GM23248 (cell line): ENCODE results near the gene TGM6. TPM values are rescaled to one million over a fixed set of nuclear protein-coding genes. Genes with fewer than 3 reads are reported as not detected.

Source experiments
- DNase-seq: peaks from one replicate; pipeline ENCODE4 v3.0.0-alpha.2; 2015
- H2AFZ ChIP-seq: fragments of 200-600 bp; sonication (generic); 2 replicates; pipeline ENCODE4 v1.6.1; 2016; ENCODE audit warnings: antibody characterized with exemption
- H3F3A ChIP-seq: fragments of 200-600 bp; sonication (generic); 2 replicates; pipeline ENCODE4 v1.6.1; 2016; ENCODE audit warnings: mild to moderate bottlenecking, antibody characterized with exemption, mixed run types; ENCODE audit not compliant: insufficient read depth
- H3K27ac ChIP-seq: fragments of 200-600 bp; sonication (generic); 2 replicates; pipeline ENCODE4 v1.5.1; 2016; ENCODE audit warnings: mild to moderate bottlenecking
- H3K27me3 ChIP-seq: fragments of 200-600 bp; sonication (generic); replicated peaks from 2 replicates; pipeline ENCODE4 v1.6.1; 2016; ENCODE audit warnings: mild to moderate bottlenecking; ENCODE audit not compliant: insufficient read depth
- H3K36me3 ChIP-seq: fragments of 200-600 bp; sonication (generic); 2 replicates; pipeline ENCODE4 v1.6.1; 2016; ENCODE audit warnings: low read depth, mild to moderate bottlenecking
- H3K4me1 ChIP-seq: fragments of 200-600 bp; sonication (generic); 2 replicates; pipeline ENCODE4 v1.6.1; 2016; ENCODE audit warnings: mild to moderate bottlenecking; ENCODE audit not compliant: insufficient read depth
- H3K4me2 ChIP-seq: fragments of 200-600 bp; sonication (generic); one replicate; pipeline ENCODE4 v1.6.1; 2016; ENCODE audit warnings: mild to moderate bottlenecking; ENCODE audit not compliant: unreplicated experiment
- H3K4me3 ChIP-seq: fragments of 200-600 bp; sonication (generic); 2 replicates; pipeline ENCODE4 v1.5.1; 2016; ENCODE audit warnings: mild to moderate bottlenecking
- H3K79me2 ChIP-seq: fragments of 200-600 bp; sonication (generic); 2 replicates; pipeline ENCODE4 v1.6.1; 2016; ENCODE audit warnings: mild to moderate bottlenecking; ENCODE audit not compliant: insufficient read depth
- H3K9ac ChIP-seq: fragments of 200-600 bp; sonication (generic); 2 replicates; pipeline ENCODE4 v1.6.1; 2016; ENCODE audit warnings: mild to moderate bottlenecking
- H3K9me2 ChIP-seq: fragments of 200-600 bp; sonication (generic); 2 replicates; pipeline ENCODE4 v1.6.1; 2016; ENCODE audit warnings: mixed run types, mild to moderate bottlenecking, moderate library complexity; ENCODE audit not compliant: insufficient read depth
- H3K9me3 ChIP-seq: fragments of 200-600 bp; sonication (generic); one replicate; pipeline ENCODE4 v1.6.1; 2017; ENCODE audit warnings: low read depth
- H4K20me1 ChIP-seq: fragments of 200-600 bp; sonication (generic); 2 replicates; pipeline ENCODE4 v1.6.0; 2016; ENCODE audit not compliant: insufficient read depth
- EZH2 ChIP-seq: fragments of 200-600 bp; sonication (generic); IDR thresholded peaks from 2 replicates; pipeline ENCODE4 v1.6.1; 2018; ENCODE audit warnings: antibody characterized with exemption, mild to moderate bottlenecking; ENCODE audit not compliant: insufficient read depth, poor library complexity, severe bottlenecking
- EZH2phosphoT487 ChIP-seq: fragments of 200-600 bp; sonication (generic); IDR thresholded peaks from 2 replicates; pipeline ENCODE4 v1.6.1; 2018; ENCODE audit warnings: antibody characterized with exemption, moderate library complexity, mild to moderate bottlenecking, low read depth; ENCODE audit not compliant: insufficient read depth
- WGBS, 2 experiments: methylation state at CpG; one replicate each; pipeline ENCODE4 v1.1.6; 2015 to 2017; ENCODE audit warnings: low lambda C conversion rate in 2 of 2, low coverage in 1 of 2; ENCODE audit errors: missing lambda C conversion rate in 2 of 2; 5-methylcytosine and 5-hydroxymethylcytosine counted together
- in situ Hi-C: fragments of 300-500 bp; cut with MboI; formaldehyde crosslinking; loops from 2 replicates; pipeline ENCODE4 v1.15.0; 2020
- polyA plus RNA-seq: library from polyadenylated mRNA; unstranded; fragments of >200 nt; fragmentation: Nextera tagmentation; extraction: Ambion mirVana; gene quantifications from 2 replicates; pipeline ENCODE4 v1.2.1, GENCODE V29; 2016
- total RNA-seq: library from RNA; depleted of rRNA; stranded (reverse); fragments of >200 nt; shearing (Covaris generic); gene quantifications from 2 replicates; pipeline ENCODE4 v1.2.3, GENCODE V29; 2014

TGM6 gene
- total and polyA plus RNA-seq, 2 experiments from 2014 or later, result not detected

DNA sequence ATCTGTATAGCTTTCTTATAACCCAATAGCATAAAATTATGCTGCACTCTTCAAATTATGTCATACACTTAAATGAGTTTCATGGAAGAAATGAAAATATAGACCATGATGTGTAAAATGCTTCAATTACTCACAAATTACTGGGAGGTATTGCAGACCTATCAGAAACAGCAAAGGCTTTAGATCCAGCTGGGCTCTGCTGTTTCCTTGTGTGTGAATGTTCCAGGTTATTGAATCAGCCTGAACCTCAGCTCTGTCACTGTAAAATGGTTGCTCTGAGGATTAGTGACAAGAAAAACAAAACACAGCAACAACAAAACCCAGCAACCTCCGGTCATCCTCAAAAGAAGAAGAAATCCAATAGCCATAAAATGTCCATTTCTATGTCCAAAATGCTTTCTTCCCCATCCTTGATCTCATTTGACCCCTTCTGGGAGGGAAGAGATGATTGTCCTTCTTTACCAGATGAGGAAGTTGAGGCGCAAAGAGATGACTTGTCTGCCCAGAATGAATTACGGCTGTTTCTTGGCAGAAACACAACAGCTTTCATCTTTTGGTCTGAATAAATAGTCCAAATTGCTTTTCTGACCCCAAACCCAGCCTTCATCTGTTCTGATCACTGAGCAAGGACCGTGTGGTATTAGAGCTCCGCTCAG lies 42.2 kb upstream of the TGM6 start:
- no peak overlapping the region for H2AFZ ChIP-seq
- H3F3A ChIP-seq, result no peaks in the 10 kb centered on the region
- no peak overlapping the region for H3K27ac ChIP-seq
- no peaks in the 10 kb centered on the region for H3K27me3 ChIP-seq
- 54 to 58% methylated on average over 5 of the region's 5 CpGs for WGBS, 2 experiments
- no peak for TF ChIP-seq EZH2phosphoT487
- TF ChIP-seq EZH2, result no peak
- H3K4me1 ChIP-seq, result no peaks in the 10 kb centered on the region
- H4K20me1 ChIP-seq, result no peaks in the 10 kb centered on the region
- H3K9me3 ChIP-seq, result no peaks in the 10 kb centered on the region
- peak; percentile 12 for DNase-seq
- no peaks in the 10 kb centered on the region for H3K79me2 ChIP-seq
- no peak overlapping the region for H3K4me3 ChIP-seq
- no peaks in the 10 kb centered on the region for H3K36me3 ChIP-seq
- in situ Hi-C loops, result no loop called here
- H3K9ac ChIP-seq, result no peak overlapping the region
- no peak overlapping the region for H3K4me2 ChIP-seq
- no peaks in the 10 kb centered on the region for H3K9me2 ChIP-seq

DNA sequence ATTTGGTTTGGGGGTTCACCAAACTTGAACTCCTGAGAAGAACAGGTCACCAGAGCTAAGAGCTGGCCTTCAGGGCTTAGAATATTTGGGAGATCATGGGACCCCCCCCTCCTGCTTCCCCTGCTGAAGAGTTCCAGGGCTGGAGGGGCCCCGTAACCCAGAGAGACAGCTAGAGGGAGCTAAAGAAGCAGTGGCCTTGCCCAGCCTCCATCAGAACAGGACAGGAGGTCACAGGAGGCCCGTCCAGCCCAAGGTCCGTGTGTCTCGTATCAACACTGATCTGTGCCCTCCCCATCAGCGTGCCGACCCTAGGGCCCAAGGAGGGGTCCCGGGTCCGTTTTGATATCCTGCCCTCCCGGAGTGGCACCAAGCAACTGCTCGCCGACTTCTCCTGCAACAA lies 40.6 kb upstream of the TGM6 start:
- H3F3A ChIP-seq, result no peaks in the 10 kb centered on the region
- no peak overlapping the region for H2AFZ ChIP-seq
- DNase-seq, result no peak
- H3K9me3 ChIP-seq, result no peaks in the 10 kb centered on the region
- H3K4me3 ChIP-seq, result no peak overlapping the region
- 79 to 82% methylated on average over 11 of the region's 11 CpGs for WGBS, 2 experiments
- no peaks in the 10 kb centered on the region for H3K27me3 ChIP-seq
- no peaks in the 10 kb centered on the region for H3K79me2 ChIP-seq
- no peaks in the 10 kb centered on the region for H4K20me1 ChIP-seq
- H3K4me2 ChIP-seq, result no peak overlapping the region
- no peaks in the 10 kb centered on the region for H3K9me2 ChIP-seq
- no peak overlapping the region for H3K9ac ChIP-seq
- TF ChIP-seq EZH2, result no peak
- TF ChIP-seq EZH2phosphoT487, result no peak
- no peak overlapping the region for H3K27ac ChIP-seq
- in situ Hi-C loops, result no loop called here
- H3K36me3 ChIP-seq, result no peaks in the 10 kb centered on the region
- no peaks in the 10 kb centered on the region for H3K4me1 ChIP-seq

DNA sequence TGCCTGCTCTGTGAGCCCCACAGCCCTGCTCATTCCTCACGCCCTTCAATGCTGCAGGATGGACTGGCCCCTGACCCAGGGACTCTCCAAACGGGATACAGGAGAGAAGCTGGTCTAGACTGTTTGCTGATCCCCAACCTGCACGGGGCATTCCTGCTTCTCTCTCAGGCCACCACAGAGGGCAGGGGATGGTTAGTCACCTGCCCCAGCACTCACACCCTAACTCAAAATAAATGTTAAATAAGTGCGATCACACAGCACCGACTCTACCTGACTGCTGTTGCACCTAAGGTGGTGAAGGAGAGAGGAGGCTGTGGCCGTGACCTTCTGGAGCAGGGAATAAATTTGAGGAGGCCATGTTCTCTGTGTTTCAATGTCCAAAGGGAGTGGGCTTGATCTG lies 39.9 kb upstream of the TGM6 start:
- Histone ChIP-seq H3K4me1 (no peaks in the 10 kb centered on the region), H3K27ac (no peak overlapping the region), H3K9me3 (no peaks in the 10 kb centered on the region), H2AFZ (no peak overlapping the region), H3K27me3 (no peaks in the 10 kb centered on the region), H3K9ac (no peak overlapping the region), H3K9me2 (no peaks in the 10 kb centered on the region), H3F3A (no peaks in the 10 kb centered on the region), H3K79me2 (no peaks in the 10 kb centered on the region), H3K36me3 (no peaks in the 10 kb centered on the region), H3K4me2 (no peak overlapping the region), H4K20me1 (no peaks in the 10 kb centered on the region), H3K4me3 (no peak overlapping the region)
- in situ Hi-C loops, result no loop called here
- WGBS, 2 experiments, result 83 to 89% methylated on average over 6 of the region's 6 CpGs
- DNase-seq, result no peak
- TF ChIP-seq EZH2, result no peak
- no peak for TF ChIP-seq EZH2phosphoT487

DNA sequence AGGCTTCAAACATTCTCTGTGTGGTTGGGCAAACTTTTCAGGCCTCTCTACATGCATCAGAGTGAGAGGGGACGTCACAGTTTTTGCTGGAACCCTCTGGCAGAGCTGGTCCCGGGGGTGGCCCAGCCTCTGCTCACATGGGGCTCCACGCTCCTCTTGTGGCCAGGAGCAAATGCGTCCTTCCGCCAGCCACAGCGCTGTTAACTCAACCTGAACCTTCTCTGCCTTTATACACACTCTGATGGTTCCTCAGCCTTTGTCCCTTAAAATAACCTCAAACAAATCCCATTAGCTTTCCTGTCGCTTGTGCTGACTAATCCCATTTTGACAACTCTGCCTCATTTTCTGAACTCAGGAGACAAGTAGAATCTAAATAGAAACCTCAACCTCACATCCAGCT lies 39.4 kb upstream of the TGM6 start:
- no peak overlapping the region for H3K27ac ChIP-seq
- H3K9me3 ChIP-seq, result no peaks in the 10 kb centered on the region
- H3F3A ChIP-seq, result no peaks in the 10 kb centered on the region
- no peak overlapping the region for H2AFZ ChIP-seq
- no peaks in the 10 kb centered on the region for H3K9me2 ChIP-seq
- H3K36me3 ChIP-seq, result no peaks in the 10 kb centered on the region
- H3K4me3 ChIP-seq, result no peak overlapping the region
- 72 to 79% methylated on average over 7 of the region's 7 CpGs for WGBS, 2 experiments
- H3K4me1 ChIP-seq, result no peaks in the 10 kb centered on the region
- in situ Hi-C loops, result no loop called here
- DNase-seq, result no peak
- no peak overlapping the region for H3K4me2 ChIP-seq
- H4K20me1 ChIP-seq, result no peaks in the 10 kb centered on the region
- no peak overlapping the region for H3K9ac ChIP-seq
- H3K27me3 ChIP-seq, result no peaks in the 10 kb centered on the region
- no peak for TF ChIP-seq EZH2phosphoT487
- TF ChIP-seq EZH2, result no peak
- H3K79me2 ChIP-seq, result no peaks in the 10 kb centered on the region
